Stimulated activated naive CD4-positive, alpha-beta T cell (primary cell): ENCODE measurements around the gene NDUFV3.
A peak's percentile ranks its signal among the peaks of the same experiment; 100 is the strongest.
"Not testable (repeated sequence)": the region's sequence is repeated elsewhere in the genome, so short reads cannot be mapped to it uniquely, and the experiment has no call there.

Source experiments
- DNase-seq, 6 experiments: peaks; one replicate each; lab custom pipeline; 2025; lab: John Stamatoyannopoulos, UW

NDUFV3 gene

GRCh38 chr21:42892931-42893755 lies at the start of gene NDUFV3:
NDUFV3 (plus strand) TSS chr21:42893309; CDS start chr21:42893334, 25 bp downstream.
- peak; percentile 98 to 100 (median 99) for DNase-seq

- no peak for DNase-seq
These were observed 48.5 kb upstream of the NDUFV3 start for GRCh38 chr21:42844411-42845113.

- no peak for DNase-seq
These were observed 47.7 kb upstream of the NDUFV3 start for GRCh38 chr21:42845296-42845965.

GRCh38 chr21:42846221-42846620 lies 46.9 kb upstream of the NDUFV3 start:
- no peak for DNase-seq

GRCh38 chr21:42847051-42847707 lies 45.9 kb upstream of the NDUFV3 start:
- DNase-seq: no peak

- DNase-seq: no peak
These were observed 45.4 kb upstream of the NDUFV3 start for GRCh38 chr21:42847726-42848125.

GRCh38 chr21:42848144-42848931 lies 44.8 kb upstream of the NDUFV3 start:
- not testable (repeated sequence) for DNase-seq

GRCh38 chr21:42848932-42849758 lies 44.0 kb upstream of the NDUFV3 start:
- DNase-seq: no peak

- no peak for DNase-seq
These were observed 43.2 kb upstream of the NDUFV3 start for GRCh38 chr21:42849759-42850412.

- no peak for DNase-seq
These were observed 42.6 kb upstream of the NDUFV3 start for GRCh38 chr21:42850463-42850862.

- DNase-seq: peak in 4 of 6 experiments; percentile 3 to 18 (median 9)
These were observed 42.2 kb upstream of the NDUFV3 start for GRCh38 chr21:42850866-42851391.

GRCh38 chr21:42851812-42852665 lies 41.1 kb upstream of the NDUFV3 start:
- DNase-seq: no peak

GRCh38 chr21:42852925-42853570 lies 40.1 kb upstream of the NDUFV3 start:
- no peak for DNase-seq

- DNase-seq: no peak
These were observed 39.5 kb upstream of the NDUFV3 start for GRCh38 chr21:42853621-42854020.

- DNase-seq: no peak
These were observed 38.7 kb upstream of the NDUFV3 start for GRCh38 chr21:42854246-42855010.

- DNase-seq: no peak
These were observed 37.8 kb upstream of the NDUFV3 start for GRCh38 chr21:42855171-42855936.

GRCh38 chr21:42855937-42856335 lies 37.2 kb upstream of the NDUFV3 start:
- DNase-seq: no peak
